IMR-90 (cell line): ENCODE data around the gene C14orf39. TPM values are rescaled to one million over a fixed set of nuclear protein-coding genes. Genes with fewer than 3 reads are reported as not detected.

Experiments
- ATAC-seq: fragments of 200-7000 bp; cut with Tn5 transposase; 2 replicates; pipeline ENCODE4 v1.9.1; 2020; ENCODE audit warnings: low read depth, mild to moderate bottlenecking, moderate library complexity
- BruUV-seq: library from RNA; stranded (reverse); fragments of 400-500 nt; replicated peaks from 2 replicates; lab custom pipeline; 2021; lab: Mats Ljungman, UMichigan
- CTCF ChIA-PET: fragments of 300-600 bp; formaldehyde crosslinking; extraction: SDS; loops from one replicate; lab custom pipeline; 2021; ENCODE audit warnings: antibody characterized with exemption; lab: Yijun Ruan, JAX
- POLR2A ChIA-PET: fragments of 300-600 bp; sonication (Branson Sonifier 250); formaldehyde crosslinking; loops from one replicate; lab custom pipeline; 2022; ENCODE audit warnings: antibody characterized with exemption; ENCODE audit not compliant: unreplicated experiment; lab: Charles Lee
- DNase-seq: peaks from one replicate; pipeline ENCODE4 v3.0.0; 2013
- H2AFZ ChIP-seq: replicated peaks from 2 replicates; pipeline ENCODE3; 2013; ENCODE audit warnings: low read length, mild to moderate bottlenecking; ENCODE audit not compliant: poor library complexity
- H2AK5ac ChIP-seq: 2 replicates; pipeline ENCODE4 v1.6.1; 2013; ENCODE audit warnings: low read depth, low read length, inconsistent platforms
- H2AK9ac ChIP-seq: replicated peaks from 2 replicates; pipeline ENCODE3; 2013; ENCODE audit warnings: mild to moderate bottlenecking, low read depth, low read length, moderate library complexity; ENCODE audit not compliant: poor library complexity
- H2BK120ac ChIP-seq: 2 replicates; pipeline ENCODE4 v1.6.1; 2013; ENCODE audit warnings: low read depth, low read length, inconsistent platforms
- H2BK15ac ChIP-seq: 3 replicates; pipeline ENCODE4 v1.6.1; 2013; ENCODE audit warnings: low read depth, low read length, inconsistent platforms
- H2BK20ac ChIP-seq: 2 replicates; pipeline ENCODE4 v1.6.1; 2013; ENCODE audit warnings: low read depth, mild to moderate bottlenecking, inconsistent platforms, low read length, moderate library complexity
- H2BK5ac ChIP-seq: 2 replicates; pipeline ENCODE4 v1.6.1; 2013; ENCODE audit warnings: mild to moderate bottlenecking, low read depth, low read length, inconsistent platforms; ENCODE audit not compliant: poor library complexity, severe bottlenecking
- H3K14ac ChIP-seq: replicated peaks from 2 replicates; pipeline ENCODE4 v1.6.1; 2013; ENCODE audit warnings: low read depth, low read length, inconsistent platforms
- H3K18ac ChIP-seq: 2 replicates; pipeline ENCODE4 v1.6.1; 2013; ENCODE audit warnings: low read depth, low read length, control low read depth
- H3K23ac ChIP-seq: 2 replicates; pipeline ENCODE4 v1.6.1; 2013; ENCODE audit warnings: low read depth, low read length, inconsistent platforms
- H3K27ac ChIP-seq: 2 replicates; pipeline ENCODE4 v1.5.1; 2013; ENCODE audit warnings: mild to moderate bottlenecking, control low read depth, low read length; ENCODE audit not compliant: insufficient read depth
- H3K27me3 ChIP-seq: 2 replicates; pipeline ENCODE4 v1.6.1; 2013; ENCODE audit warnings: low read length; ENCODE audit not compliant: control insufficient read depth, insufficient read depth
- H3K36me3 ChIP-seq: 2 replicates; pipeline ENCODE4 v1.6.1; 2013; ENCODE audit warnings: low read length, mixed read lengths; ENCODE audit not compliant: control insufficient read depth, insufficient read depth
- H3K4ac ChIP-seq: 2 replicates; pipeline ENCODE4 v1.6.1; 2013; ENCODE audit warnings: low read depth, low read length, inconsistent platforms
- H3K4me1 ChIP-seq: 2 replicates; pipeline ENCODE4 v1.6.1; 2013; ENCODE audit warnings: low read length, mixed read lengths; ENCODE audit not compliant: control insufficient read depth, insufficient read depth
- H3K4me2 ChIP-seq: 2 replicates; pipeline ENCODE4 v1.6.1; 2013; ENCODE audit warnings: low read depth, mild to moderate bottlenecking, control low read depth, low read length, moderate library complexity
- H3K4me3 ChIP-seq: 2 replicates; pipeline ENCODE4 v1.5.1; 2013; ENCODE audit warnings: low read depth, mild to moderate bottlenecking, control low read depth, low read length, moderate library complexity; ENCODE audit not compliant: insufficient read depth
- H3K56ac ChIP-seq: 2 replicates; pipeline ENCODE4 v1.6.1; 2013; ENCODE audit warnings: low read length, inconsistent platforms; ENCODE audit not compliant: insufficient read depth; ENCODE audit errors: extremely low read depth
- H3K79me1 ChIP-seq, 2 experiments: 2 replicates each; pipeline ENCODE4 v1.6.1; 2013; ENCODE audit warnings: low read length in 2 of 2, inconsistent platforms in 1 of 2, low read depth in 1 of 2
- H3K9ac ChIP-seq: 2 replicates; pipeline ENCODE4 v1.6.1; 2013; ENCODE audit warnings: low read depth, low read length, control low read depth
- H3K9me1 ChIP-seq: 2 replicates; pipeline ENCODE4 v1.6.1; 2013; ENCODE audit warnings: low read length, inconsistent platforms; ENCODE audit not compliant: insufficient read depth
- H3K9me3 ChIP-seq: 2 replicates; pipeline ENCODE4 v1.6.1; 2013; ENCODE audit warnings: low read length; ENCODE audit not compliant: control insufficient read depth, insufficient read depth
- H4K20me1 ChIP-seq: 2 replicates; pipeline ENCODE4 v1.6.1; 2013; ENCODE audit warnings: low read length, inconsistent platforms; ENCODE audit not compliant: insufficient read depth
- H4K5ac ChIP-seq: 2 replicates; pipeline ENCODE4 v1.6.1; 2013; ENCODE audit warnings: mild to moderate bottlenecking, low read depth, low read length, control low read depth
- H4K8ac ChIP-seq, 2 experiments: 2 replicates each; pipeline ENCODE4 v1.6.1; 2013; ENCODE audit warnings: low read depth in 2 of 2, low read length in 2 of 2, control low read depth in 1 of 2, inconsistent platforms in 1 of 2
- H4K91ac ChIP-seq: 2 replicates; pipeline ENCODE4 v1.6.1; 2013; ENCODE audit warnings: low read depth, low read length, inconsistent platforms; ENCODE audit not compliant: insufficient read depth
- BHLHE40 ChIP-seq: fragments of 150-350 bp; IDR thresholded peaks from 2 replicates; pipeline ENCODE4 v1.6.1; 2016; ENCODE audit warnings: mild to moderate bottlenecking, low read depth, low read length
- CEBPB ChIP-seq: IDR thresholded peaks from 2 replicates; pipeline ENCODE4 v1.6.1; 2012; ENCODE audit warnings: low read depth, low read length, improper control_type of control experiment
- CHD1 ChIP-seq: IDR thresholded peaks from 2 replicates; pipeline ENCODE4 v1.6.1; 2012; ENCODE audit warnings: low read depth, low read length, improper control_type of control experiment
- CTCF ChIP-seq: conservative IDR thresholded peaks from 2 replicates; pipeline ENCODE4 v1.5.1; 2012; ENCODE audit warnings: mild to moderate bottlenecking, low read depth, low read length, improper control_type of control experiment
- ELK1 ChIP-seq: fragments of 150-350 bp; IDR thresholded peaks from 2 replicates; pipeline ENCODE4 v1.6.1; 2016; ENCODE audit warnings: low read depth, mild to moderate bottlenecking, low read length, moderate library complexity, borderline replicate concordance
- FOS ChIP-seq: fragments of 150-350 bp; IDR thresholded peaks from 2 replicates; pipeline ENCODE4 v1.6.1; 2016; ENCODE audit warnings: low read depth, low read length
- MAFK ChIP-seq: IDR thresholded peaks from 2 replicates; pipeline ENCODE4 v1.6.1; 2012; ENCODE audit warnings: low read depth, low read length, improper control_type of control experiment
- MAZ ChIP-seq: IDR thresholded peaks from 2 replicates; pipeline ENCODE4 v1.6.1; 2012; ENCODE audit warnings: low read depth, mild to moderate bottlenecking, low read length, improper control_type of control experiment, moderate library complexity, borderline replicate concordance
- MXI1 ChIP-seq: IDR thresholded peaks from 2 replicates; pipeline ENCODE4 v1.6.1; 2012; ENCODE audit warnings: low read depth, mild to moderate bottlenecking, low read length, moderate library complexity, borderline replicate concordance
- NFE2L2 ChIP-seq: fragments of 150-350 bp; IDR thresholded peaks from 2 replicates; pipeline ENCODE4 v1.6.1; 2016; ENCODE audit warnings: low read depth, mild to moderate bottlenecking, low read length
- RAD21 ChIP-seq: IDR thresholded peaks from 2 replicates; pipeline ENCODE4 v1.6.1; 2012; ENCODE audit warnings: low read length, improper control_type of control experiment
- RFX5 ChIP-seq: IDR thresholded peaks from 2 replicates; pipeline ENCODE4 v1.8.0; 2012; ENCODE audit warnings: low read depth, mild to moderate bottlenecking, low read length, moderate library complexity
- USF2 ChIP-seq: fragments of 150-350 bp; IDR thresholded peaks from 2 replicates; pipeline ENCODE4 v1.6.1; 2017; ENCODE audit warnings: mild to moderate bottlenecking, antibody characterized with exemption, low read length, low read depth
- whole genome bisulfite sequencing, 2 experiments: methylation state at CpG; one replicate each; pipeline versions ENCODE4 v1.1.5 to v1.1.7; 2013; ENCODE audit warnings: missing lambda C conversion rate in 2 of 2; ENCODE audit not compliant: insufficient read length in 1 of 2; ENCODE audit errors: extremely low coverage in 2 of 2; 5-methylcytosine and 5-hydroxymethylcytosine counted together
- dilution Hi-C: fragments of 300-500 bp; cut with HindIII; formaldehyde crosslinking; loops from one replicate; pipeline ENCODE4 v1.14.3; 2018; ENCODE audit warnings: low sequenced_read_pairs; ENCODE audit not compliant: unreplicated experiment
- in situ Hi-C: fragments of 300-500 bp; cut with MboI; formaldehyde crosslinking; loops from 3 replicates; pipeline ENCODE4 v1.14.3; 2019; ENCODE audit warnings: low sequenced_read_pairs, inconsistent platforms, mixed read lengths
- intact Hi-C: fragments of 100-400 bp; cut with micrococcal nuclease; formaldehyde crosslinking; loops from 2 replicates; pipeline ENCODE4 v1.10.0; 2022
- polyA plus RNA-seq, 3 experiments: library from polyadenylated mRNA; depleted of rRNA; stranded (reverse); fragments of >200 nt; gene quantifications; 2 replicates each; pipeline ENCODE4 v1.2.3, GENCODE V29; 2012; ENCODE audit warnings: low replicate concordance in 1 of 3
- total RNA-seq: library from RNA; depleted of rRNA; stranded (reverse); fragments of >200 nt; gene quantifications from 2 replicates; pipeline ENCODE4 v1.2.3, GENCODE V29; 2012

C14orf39 gene
- total and polyA plus RNA-seq, 2 of the 4 experiments (the other 2 are of a cell fraction), result 0.36 to 0.38 TPM

GRCh38 chr14:60506462-60506984 is 20.7 kb upstream of the C14orf39 start:
- CTCF ChIA-PET, result no interaction called here
- POLR2A ChIA-PET, result no interaction called here
- WGBS, 2 experiments, result 20% methylated on average over 3 of the region's 17 CpGs; no CpG with 5 or more reads in 1 of the 2 experiments

More at GRCh38 chr14:60506462-60506984, 20.7 kb upstream of the C14orf39 start:
- Histone ChIP-seq H3K36me3 (no peaks in the 10 kb centered on the region), H4K5ac (no peak overlapping the region), H3K9ac (no peak overlapping the region), H2AFZ (no peak overlapping the region), H4K8ac (no peak overlapping the region), H2BK120ac (no peak overlapping the region), H3K79me1 (no peaks in the 10 kb centered on the region), H3K4me2 (no peak overlapping the region), H3K9me3 (peaks cover 17% of the 10 kb centered on the region), H4K20me1 (no peaks in the 10 kb centered on the region), H3K14ac (no peak overlapping the region), H3K4me1 (peaks cover 2% of the 10 kb centered on the region; the same call in 1 of the 2 replicates), H2BK5ac (no peak overlapping the region), H3K56ac (no peak overlapping the region), H2AK5ac (no peak overlapping the region), H3K4ac (no peak overlapping the region), H3K27ac (no peak overlapping the region), H3K4me3 (no peak overlapping the region), H3K23ac (no peak overlapping the region), H2AK9ac (no peak overlapping the region), H3K18ac (no peak overlapping the region), H2BK20ac (no peak overlapping the region), H2BK15ac (no peak overlapping the region), H3K9me1 (no peaks in the 10 kb centered on the region), H3K27me3 (peaks cover 76% of the 10 kb centered on the region), H4K91ac (no peak overlapping the region)
- no TSS peak for BruUV-seq
- in situ Hi-C loops (no loop called here), dilution Hi-C loops (no loop called here), intact Hi-C loops (no loop called here)
- TF ChIP-seq BHLHE40 (no peak), MAFK (no peak), CEBPB (no peak), ELK1 (no peak), RAD21 (no peak), USF2 (no peak), FOS (no peak), MAZ (no peak), CTCF (no peak), MXI1 (no peak), CHD1 (no peak), RFX5 (no peak), NFE2L2 (no peak)
- DNase-seq, result no peak
- ATAC-seq, result no peak
